KOPT-K1 (cell line): ENCODE measurements around the gene NBPF1.
"Not testable (repeated sequence)": the region's sequence is repeated elsewhere in the genome, so short reads cannot be mapped to it uniquely, and the experiment has no call there.

ENCODE experiments used
- H3K27ac ChIP-seq: fragments of 200-600 bp; sonication (generic); 2 replicates; pipeline ENCODE4 v1.5.1; 2016; ENCODE audit warnings: antibody characterized with exemption, mild to moderate bottlenecking, low read depth, low read length; ENCODE audit not compliant: poor library complexity, severe bottlenecking
- H3K36me3 ChIP-seq: fragments of 200-600 bp; sonication (generic); 2 replicates; pipeline ENCODE4 v1.5.1; 2017; ENCODE audit warnings: antibody characterized with exemption, mild to moderate bottlenecking, low read length, moderate library complexity; ENCODE audit not compliant: insufficient read depth
- H3K9me3 ChIP-seq: fragments of 200-600 bp; sonication (generic); 2 replicates; pipeline ENCODE4 v1.5.1; 2017; ENCODE audit warnings: antibody characterized with exemption, low read length, mild to moderate bottlenecking; ENCODE audit not compliant: insufficient read depth, poor library complexity, severe bottlenecking

The NBPF1 gene

DNA sequence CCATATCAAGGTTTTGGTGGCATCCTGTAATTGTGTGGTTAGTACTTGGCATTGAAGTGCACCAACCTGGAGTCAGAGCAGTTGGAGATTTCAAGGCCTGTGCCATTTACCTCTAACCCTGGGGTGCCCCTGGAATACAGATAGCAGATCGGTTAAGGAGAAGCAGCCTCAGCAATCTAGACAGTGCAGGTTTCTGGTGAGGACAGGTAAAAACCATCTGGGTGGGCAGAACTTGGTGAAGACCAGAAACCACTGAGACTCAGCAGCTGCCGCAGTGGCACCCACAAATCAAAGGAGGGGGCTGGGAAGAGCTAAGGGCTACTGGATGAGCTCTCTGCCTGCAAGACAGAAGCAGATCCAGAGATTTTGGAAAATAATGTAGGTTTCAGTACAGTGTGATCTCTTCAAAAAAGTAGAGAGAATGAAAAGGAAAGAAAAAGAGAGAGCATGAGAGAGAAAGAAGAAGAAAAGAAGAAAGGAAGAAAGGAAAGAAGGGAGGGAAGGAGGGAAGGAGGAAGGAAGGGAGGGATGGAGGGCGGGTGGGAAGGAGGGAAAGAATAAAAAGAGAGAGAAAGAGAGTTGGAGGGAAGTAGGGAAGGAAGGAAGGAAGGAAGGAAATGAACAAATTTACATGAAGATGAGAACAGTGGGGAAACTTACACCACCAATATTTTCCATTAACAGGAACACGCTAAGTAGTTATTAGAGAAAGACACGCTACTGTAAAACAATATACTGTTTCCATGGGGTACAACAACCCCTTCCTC is 6.5 kb downstream of the NBPF1 start:
- H3K27ac ChIP-seq, H3K9me3 ChIP-seq: not testable (repeated sequence)

DNA sequence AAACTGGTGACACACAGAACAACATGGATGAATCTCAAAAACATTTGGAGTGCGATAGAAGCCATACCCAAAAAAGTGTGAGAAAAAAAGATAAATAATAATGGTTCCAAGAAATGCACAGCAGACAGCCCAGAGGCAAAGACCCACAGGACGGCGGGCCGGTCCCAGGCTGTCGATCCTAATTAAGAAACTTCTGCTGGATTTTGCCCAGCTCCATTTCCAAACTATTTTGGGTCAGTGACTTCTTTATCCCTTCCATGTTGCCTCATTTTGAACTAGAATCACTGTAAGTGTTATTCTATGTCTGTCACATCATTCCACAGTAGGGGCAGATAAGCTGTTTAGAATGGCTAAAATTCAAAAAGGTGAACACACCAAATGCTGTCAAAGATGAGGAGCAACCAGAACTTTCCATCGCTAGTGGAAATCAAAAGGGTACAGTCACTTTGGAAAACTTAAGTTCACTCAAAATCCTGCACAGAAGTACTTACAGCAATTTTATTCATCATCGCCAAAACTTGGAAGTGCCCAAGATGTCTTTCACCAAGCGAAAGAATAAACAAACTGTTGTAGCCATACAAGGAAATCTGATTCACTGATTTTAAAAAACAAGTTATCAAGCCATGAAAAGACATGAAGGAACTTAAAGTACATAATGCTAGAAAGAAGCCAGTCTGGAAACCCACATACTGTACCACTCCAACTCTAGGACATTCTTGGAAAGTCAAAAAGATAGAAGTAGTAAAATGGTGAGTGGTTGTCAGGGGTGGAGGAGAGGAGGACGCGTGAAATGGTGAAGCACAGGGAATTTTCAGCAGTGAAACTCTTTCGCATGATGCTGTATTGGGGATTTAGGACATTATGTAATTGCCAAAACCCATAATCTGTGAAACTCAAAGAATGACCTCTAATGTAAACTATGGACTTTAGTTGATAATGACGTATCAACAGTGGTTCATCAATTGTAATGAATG is 7.5 kb downstream of the NBPF1 start:
- H3K9me3 ChIP-seq: no peaks in the 10 kb centered on the region
- H3K36me3 ChIP-seq: peaks cover 42% of the 10 kb centered on the region
- H3K27ac ChIP-seq: no peak overlapping the region

More for the DNA sequence above, 6.5 kb downstream of the NBPF1 start:
- peaks cover 42% of the 10 kb centered on the region for H3K36me3 ChIP-seq

DNA sequence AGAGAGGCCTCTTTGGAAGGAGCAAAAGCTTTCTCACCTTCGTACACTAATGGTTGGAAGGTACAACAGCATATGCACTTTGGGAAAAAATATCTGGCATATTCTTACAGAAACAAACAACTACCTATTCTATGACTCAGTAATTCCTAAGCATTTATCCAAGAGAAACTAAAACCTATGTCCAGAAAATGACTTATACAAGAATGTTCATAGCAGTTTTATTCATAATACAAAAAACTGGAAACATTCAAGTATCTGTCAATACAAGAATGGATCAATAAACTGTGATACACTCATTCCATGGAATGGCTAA is 8.2 kb downstream of the NBPF1 start:
- H3K36me3 ChIP-seq: peaks cover 42% of the 10 kb centered on the region
- no peak overlapping the region for H3K27ac ChIP-seq
- H3K9me3 ChIP-seq: no peaks in the 10 kb centered on the region

DNA sequence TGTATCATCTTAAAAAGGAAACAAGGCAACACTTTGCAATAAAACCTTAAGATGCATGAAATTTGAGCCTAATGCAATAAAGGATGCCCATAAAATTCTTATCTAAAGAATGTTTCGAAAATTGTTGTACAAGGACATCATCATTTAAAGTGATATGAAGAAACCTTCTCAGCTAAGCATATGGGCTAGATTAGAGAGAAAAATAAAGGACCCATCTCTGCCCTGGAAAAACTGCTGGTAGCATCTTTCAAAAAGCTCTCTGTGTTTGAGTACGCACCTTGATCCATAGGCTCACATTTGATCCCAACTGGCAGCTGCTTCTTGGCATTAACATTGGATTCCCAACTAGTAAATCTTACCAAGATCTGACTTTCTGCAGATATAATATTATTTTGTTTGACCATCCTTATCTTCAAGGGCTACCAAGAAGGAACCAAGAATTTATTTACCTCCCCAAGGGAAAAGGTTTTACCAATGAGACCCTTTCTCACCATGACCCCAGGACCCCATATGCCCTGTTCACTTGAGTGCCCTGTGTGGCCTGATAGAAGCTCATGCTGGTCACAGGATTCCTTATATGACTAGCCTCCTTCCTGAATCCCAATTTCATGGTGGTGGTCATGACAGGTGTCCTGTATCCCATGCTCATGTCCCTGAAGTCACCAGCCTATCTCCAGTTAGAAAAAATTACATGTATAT is 8.7 kb downstream of the NBPF1 start:
- peaks cover 42% of the 10 kb centered on the region for H3K36me3 ChIP-seq
- H3K27ac ChIP-seq, H3K9me3 ChIP-seq: not testable (repeated sequence)

DNA sequence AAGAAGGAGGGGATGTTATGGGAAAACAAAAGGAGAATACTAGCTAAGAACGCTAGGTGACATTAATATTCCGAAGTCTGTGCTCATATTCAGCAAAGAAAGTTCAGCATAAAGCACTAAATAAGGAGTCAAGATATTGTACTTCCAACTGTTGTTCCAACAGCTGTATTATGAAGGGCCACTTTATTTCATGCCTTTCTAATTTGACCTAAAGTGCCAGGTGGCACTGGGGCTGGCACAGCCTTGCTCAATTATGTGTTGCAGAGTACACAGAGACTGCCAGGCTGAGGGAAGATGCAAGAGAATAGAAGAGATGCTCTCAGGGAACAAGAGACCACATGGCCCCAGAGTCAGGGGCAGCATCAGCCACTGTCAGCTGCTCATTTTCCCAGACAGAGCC is 9.7 kb downstream of the NBPF1 start:
- H3K9me3 ChIP-seq, H3K27ac ChIP-seq: not testable (repeated sequence)
- H3K36me3 ChIP-seq: peaks cover 41% of the 10 kb centered on the region

DNA sequence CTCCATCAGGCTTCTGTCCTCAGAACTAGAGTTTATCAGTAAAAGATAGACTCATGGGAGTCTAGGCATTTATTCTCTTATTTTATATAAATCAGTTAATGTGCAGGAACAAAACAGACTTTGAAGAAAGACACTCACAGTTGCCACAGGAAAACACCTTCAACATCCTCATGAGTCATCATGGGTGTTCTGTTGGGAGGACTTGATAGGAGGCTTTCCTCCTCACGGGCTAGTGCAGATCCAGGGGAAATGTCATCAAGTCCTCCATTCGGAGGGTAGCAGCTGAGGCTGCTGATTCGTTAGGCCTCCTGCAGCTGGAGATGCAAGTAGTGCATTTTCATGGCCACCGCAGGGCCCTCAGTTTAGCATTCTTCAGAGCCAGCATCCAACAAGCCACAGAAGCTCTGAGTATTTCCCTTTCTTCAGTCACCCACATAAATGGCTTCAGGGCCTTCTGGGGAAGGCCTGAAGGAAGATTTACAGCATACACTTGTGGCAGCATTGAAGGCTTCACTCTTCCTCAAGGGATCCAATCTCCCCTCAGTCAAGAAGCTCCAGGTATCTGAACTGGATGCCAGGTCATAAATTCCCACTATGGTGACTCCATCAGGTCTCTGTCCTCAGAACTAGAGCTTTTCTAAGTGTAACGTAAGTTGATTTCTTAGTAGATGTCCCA is 10.9 kb downstream of the NBPF1 start:
- peaks cover 29% of the 10 kb centered on the region for H3K36me3 ChIP-seq
- H3K9me3 ChIP-seq, H3K27ac ChIP-seq: not testable (repeated sequence)

DNA sequence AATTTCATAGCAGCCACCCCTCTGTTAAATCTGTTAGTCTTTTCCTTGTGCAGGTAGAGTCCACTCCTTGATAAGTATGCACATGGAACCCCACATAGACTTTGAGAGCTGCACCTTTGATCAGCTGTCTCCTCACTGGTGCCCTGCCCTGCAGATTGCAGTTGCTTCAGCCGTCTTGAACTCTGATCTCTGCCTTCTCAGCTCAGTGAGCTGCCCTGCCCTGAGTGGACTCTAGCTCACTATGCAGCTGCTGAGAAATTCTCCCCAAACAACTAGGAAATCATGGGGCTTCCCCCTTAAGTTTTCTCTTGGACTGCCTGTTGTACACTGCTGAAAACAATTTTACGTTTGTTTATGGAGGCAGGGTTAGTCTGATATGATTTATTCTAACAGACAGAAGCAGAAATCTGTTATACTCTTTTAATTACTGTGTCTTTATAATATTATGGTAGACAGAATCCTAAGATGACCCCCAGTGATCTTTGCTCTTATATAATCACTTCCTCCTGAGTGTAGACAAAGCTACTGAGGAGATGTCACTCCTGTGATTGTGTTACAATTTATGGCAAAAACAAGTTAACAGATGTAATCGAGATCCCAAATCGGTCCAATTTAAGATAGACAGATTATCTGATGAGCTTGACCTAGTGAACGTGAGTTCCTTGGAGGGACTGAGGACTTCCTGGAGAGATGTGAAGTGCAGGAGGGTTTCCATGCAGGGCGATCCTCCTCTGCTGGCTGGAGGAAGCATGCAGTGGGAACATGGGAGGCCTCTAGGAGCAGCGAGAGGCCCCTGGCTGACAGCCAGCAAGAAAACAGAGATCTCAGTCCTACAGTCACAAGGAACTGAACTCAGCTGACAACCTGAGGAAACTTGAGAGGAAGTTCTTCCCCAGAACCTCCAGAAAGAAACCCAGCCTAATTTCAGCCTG is 12.2 kb downstream of the NBPF1 start:
- not testable (repeated sequence) for H3K27ac ChIP-seq, H3K9me3 ChIP-seq
- H3K36me3 ChIP-seq: peaks cover 16% of the 10 kb centered on the region

DNA sequence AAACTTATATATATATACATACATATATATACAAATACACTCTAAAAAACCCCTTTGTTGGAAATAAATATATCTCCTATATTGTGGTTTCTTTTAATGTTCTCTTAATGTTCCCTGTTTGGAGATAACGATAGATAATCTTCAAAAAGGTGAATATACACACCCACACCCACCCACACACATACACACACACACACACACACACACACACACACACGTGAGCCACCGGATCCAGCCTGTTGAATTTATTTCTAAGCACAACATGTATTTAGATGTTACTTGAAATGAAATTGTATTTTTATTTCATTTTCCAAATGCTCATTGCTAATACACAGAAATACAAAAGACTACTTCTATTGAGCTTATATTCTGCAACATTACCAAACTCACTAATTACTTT is 14.0 kb downstream of the NBPF1 start:
- not testable (repeated sequence) for H3K9me3 ChIP-seq, H3K27ac ChIP-seq, H3K36me3 ChIP-seq

DNA sequence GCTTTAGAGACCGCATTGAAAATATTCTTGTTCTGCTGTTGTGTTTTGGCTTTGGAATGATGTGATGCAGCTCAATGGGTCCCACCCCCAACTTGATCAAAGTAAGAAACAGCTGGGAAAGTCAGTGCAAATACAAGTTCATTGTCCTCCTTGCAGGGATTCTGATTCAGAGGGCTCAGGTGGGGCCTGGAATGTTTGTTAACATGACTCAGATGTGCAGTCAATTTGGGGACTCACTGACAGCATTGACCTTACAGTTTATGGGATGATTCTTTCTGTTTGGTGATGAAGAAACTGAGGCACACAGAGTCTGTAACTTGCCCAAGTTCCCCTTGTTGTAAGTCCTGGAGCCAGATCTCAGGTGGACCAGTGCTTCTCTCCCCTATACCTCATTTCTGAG is 18.1 kb downstream of the NBPF1 start:
- not testable (repeated sequence) for H3K36me3 ChIP-seq, H3K27ac ChIP-seq, H3K9me3 ChIP-seq

DNA sequence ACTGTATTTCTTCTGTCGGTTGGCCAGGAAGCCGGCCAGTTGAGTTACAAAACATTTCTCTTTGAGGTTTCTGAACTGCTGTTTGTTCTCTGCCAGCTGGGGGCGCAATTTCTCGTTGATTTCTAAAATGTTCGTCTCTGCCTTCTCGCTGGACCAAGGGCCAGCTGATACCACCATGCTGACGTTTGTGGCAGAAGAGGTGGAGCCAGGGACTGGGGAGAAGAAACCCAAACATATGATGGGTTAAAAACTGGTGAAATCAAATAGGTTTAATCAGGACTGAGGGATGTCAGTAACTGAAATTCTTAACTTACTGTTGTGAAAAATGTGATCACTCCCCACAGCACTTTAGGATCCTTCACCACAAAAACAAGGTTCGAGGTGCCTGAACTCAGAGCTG is 21.5 kb downstream of the NBPF1 start:
- not testable (repeated sequence) for H3K27ac ChIP-seq, H3K36me3 ChIP-seq

DNA sequence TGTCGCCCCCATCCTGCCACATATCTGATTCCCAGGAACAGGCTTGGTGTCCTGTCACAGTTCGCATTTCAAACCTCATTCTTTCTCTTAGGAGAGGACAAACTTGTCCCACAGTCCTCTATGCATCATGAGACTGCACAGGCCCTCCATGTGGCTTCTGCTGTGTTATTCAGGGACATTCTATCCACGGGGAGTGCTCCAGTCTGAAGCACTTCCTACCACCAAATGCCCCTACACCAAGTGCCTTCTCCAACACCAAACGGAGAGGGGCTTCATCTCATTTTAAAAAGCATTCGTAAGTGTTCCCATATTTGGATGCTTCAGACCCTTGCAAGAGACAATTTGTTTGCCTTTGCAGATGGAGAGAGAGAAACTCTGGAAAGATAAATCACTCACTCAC is 25.3 kb downstream of the NBPF1 start:
- not testable (repeated sequence) for H3K36me3 ChIP-seq, H3K9me3 ChIP-seq, H3K27ac ChIP-seq

More for the DNA sequence above, 21.5 kb downstream of the NBPF1 start:
- H3K9me3 ChIP-seq: not testable (repeated sequence)

DNA sequence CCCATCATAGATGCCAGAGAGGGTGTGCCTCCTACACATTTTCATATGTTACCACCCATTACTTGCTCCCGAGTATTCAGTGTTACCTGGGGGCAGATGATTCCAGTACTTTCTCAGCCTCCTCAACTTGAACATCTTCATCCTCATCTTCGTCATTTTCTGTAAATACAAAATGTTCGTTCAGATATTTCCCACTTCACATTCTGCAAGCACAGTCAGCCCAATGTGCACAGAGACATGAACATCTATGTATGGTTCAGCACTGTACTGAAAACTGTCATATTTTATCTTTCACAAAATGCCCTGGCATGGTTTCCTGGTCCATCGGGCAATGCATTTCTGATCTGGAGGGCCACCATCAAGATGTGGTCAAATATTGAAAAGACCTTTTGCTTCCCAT is 25.7 kb downstream of the NBPF1 start:
- H3K27ac ChIP-seq, H3K36me3 ChIP-seq, H3K9me3 ChIP-seq: not testable (repeated sequence)

DNA sequence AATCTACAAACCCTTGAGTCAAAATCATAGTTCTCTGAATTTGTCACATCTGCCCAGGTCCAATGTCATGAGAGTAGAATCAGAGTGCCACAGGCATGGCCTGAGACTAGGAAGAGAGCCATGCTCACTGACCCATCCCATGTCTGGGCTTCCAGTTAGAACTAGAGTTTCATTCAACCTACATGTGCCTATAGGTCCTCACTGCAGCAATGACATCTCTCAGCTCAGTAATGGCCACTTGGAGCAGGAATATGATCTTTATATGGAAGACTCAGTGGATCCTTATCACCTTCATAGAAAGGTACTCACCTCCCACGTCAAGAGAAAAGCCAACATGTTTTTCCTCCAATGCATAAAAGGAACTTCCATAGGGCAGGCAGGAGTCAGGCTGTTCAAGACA is 48.0 kb downstream of the NBPF1 start:
- not testable (repeated sequence) for H3K27ac ChIP-seq, H3K36me3 ChIP-seq, H3K9me3 ChIP-seq

DNA sequence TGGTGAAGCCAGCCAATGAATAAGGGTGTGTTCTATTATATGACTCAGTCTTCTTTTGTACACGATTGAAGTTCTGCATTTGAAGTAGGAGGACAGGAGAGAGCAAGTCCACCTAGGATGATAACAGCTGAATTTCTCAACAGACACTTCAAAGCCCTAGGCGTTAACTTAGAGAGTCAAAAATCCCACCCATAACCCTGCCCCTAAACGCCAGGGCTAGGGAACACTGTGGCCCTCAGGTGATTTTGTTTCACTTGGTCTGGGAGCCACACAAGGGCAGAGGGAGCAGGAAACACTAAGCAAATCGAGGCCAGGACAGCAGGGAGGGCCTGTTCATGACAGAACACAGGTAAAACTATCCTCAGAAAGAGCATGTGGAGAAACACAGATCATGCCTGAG is 52.3 kb downstream of the NBPF1 start:
- not testable (repeated sequence) for H3K27ac ChIP-seq, H3K9me3 ChIP-seq, H3K36me3 ChIP-seq
